Ascending aorta (tissue), 2 donors: ENCODE measurements around the gene FAM47E. TPM values are rescaled to one million over a fixed set of nuclear protein-coding genes. Genes with fewer than 3 reads are reported as not detected.

ENCODE experiments used
- DNase-seq, 2 donors: peaks; one replicate each; pipeline ENCODE4 v3.0.0-alpha.2; 2019; ENCODE audit warnings: low spot score in 2 of 2
- H3K27ac ChIP-seq, 2 donors: fragments of 200-600 bp; sonication (generic); one replicate each; pipeline ENCODE4 v1.5.1; 2016 to 2017; ENCODE audit warnings: mild to moderate bottlenecking in 1 of 2
- H3K27me3 ChIP-seq: fragments of 200-600 bp; sonication (generic); one replicate; pipeline ENCODE4 v1.5.1; 2017
- H3K36me3 ChIP-seq, 2 donors: fragments of 200-600 bp; sonication (generic); one replicate each; pipeline ENCODE4 v1.5.1; 2016
- H3K4me1 ChIP-seq, 2 donors: fragments of 200-600 bp; sonication (generic); one replicate each; pipeline ENCODE4 v1.5.1; 2016 to 2017; ENCODE audit warnings: mild to moderate bottlenecking in 1 of 2
- H3K4me3 ChIP-seq, 2 donors: fragments of 200-600 bp; sonication (generic); one replicate each; pipeline ENCODE4 v1.5.1; 2016 to 2017; ENCODE audit warnings: mild to moderate bottlenecking in 1 of 2
- H3K9me3 ChIP-seq, 2 donors: fragments of 200-600 bp; sonication (generic); one replicate each; pipeline ENCODE4 v1.5.1; 2016
- intact Hi-C: fragments of 100-400 bp; cut with DNase I; formaldehyde crosslinking; loops from one replicate; pipeline ENCODE4 v1.15.1; 2023
- total RNA-seq: library from RNA; depleted of rRNA; stranded (reverse); fragments of >200 nt; gene quantifications from one replicate; pipeline ENCODE4 v1.1.0, GENCODE V29; 2016
- TF ChIP-seq, protein P1 (sequence below), 3 experiments: fragments of 200-600 bp in 2 of 3; fragments of 450-650 bp in 1 of 3; sonication (generic) in 2 of 3; IDR thresholded peaks; one replicate each; pipeline ENCODE4 v1.5.1; 2016 to 2019; ENCODE audit warnings: antibody characterized with exemption in 3 of 3, mild to moderate bottlenecking in 1 of 3, moderate library complexity in 1 of 3

FAM47E gene
- total RNA-seq, 1 donor from 2014 or later: not detected

DNA sequence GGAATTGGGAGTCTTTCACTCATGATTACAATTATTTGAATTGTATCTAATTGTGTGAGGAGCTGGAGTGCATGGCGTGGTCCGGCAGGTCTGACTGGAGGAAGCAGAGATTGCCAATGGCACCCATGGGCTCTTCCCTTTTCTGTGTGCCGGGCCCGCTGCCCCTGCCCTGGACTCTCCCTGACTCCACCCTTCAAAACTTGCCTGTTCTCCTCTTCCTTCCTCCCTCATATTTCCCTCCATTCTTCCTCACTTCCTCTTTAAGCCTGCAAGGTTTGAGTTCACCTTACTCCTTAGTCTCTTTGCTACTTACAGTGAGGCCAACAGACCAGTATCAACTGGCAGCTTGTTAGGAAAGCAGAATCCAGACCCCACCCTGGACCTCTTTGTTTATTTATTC lies 48.5 kb downstream of the FAM47E start:
- no peaks in the 10 kb centered on the region for H3K36me3 ChIP-seq
- DNase-seq: no peak
- H3K27ac ChIP-seq: no peak overlapping the region
- H3K27me3 ChIP-seq: no peaks in the 10 kb centered on the region
- H3K4me3 ChIP-seq: no peak overlapping the region
- no peaks in the 10 kb centered on the region for H3K4me1 ChIP-seq
- intact Hi-C loops: no loop called here
- TF ChIP-seq, protein P1, sequence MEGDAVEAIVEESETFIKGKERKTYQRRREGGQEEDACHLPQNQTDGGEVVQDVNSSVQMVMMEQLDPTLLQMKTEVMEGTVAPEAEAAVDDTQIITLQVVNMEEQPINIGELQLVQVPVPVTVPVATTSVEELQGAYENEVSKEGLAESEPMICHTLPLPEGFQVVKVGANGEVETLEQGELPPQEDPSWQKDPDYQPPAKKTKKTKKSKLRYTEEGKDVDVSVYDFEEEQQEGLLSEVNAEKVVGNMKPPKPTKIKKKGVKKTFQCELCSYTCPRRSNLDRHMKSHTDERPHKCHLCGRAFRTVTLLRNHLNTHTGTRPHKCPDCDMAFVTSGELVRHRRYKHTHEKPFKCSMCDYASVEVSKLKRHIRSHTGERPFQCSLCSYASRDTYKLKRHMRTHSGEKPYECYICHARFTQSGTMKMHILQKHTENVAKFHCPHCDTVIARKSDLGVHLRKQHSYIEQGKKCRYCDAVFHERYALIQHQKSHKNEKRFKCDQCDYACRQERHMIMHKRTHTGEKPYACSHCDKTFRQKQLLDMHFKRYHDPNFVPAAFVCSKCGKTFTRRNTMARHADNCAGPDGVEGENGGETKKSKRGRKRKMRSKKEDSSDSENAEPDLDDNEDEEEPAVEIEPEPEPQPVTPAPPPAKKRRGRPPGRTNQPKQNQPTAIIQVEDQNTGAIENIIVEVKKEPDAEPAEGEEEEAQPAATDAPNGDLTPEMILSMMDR (IDR thresholded peaks at IDR 0.05): no peak
- H3K9me3 ChIP-seq: peaks cover 4 to 7% of the 10 kb centered on the region in 2 donors

DNA sequence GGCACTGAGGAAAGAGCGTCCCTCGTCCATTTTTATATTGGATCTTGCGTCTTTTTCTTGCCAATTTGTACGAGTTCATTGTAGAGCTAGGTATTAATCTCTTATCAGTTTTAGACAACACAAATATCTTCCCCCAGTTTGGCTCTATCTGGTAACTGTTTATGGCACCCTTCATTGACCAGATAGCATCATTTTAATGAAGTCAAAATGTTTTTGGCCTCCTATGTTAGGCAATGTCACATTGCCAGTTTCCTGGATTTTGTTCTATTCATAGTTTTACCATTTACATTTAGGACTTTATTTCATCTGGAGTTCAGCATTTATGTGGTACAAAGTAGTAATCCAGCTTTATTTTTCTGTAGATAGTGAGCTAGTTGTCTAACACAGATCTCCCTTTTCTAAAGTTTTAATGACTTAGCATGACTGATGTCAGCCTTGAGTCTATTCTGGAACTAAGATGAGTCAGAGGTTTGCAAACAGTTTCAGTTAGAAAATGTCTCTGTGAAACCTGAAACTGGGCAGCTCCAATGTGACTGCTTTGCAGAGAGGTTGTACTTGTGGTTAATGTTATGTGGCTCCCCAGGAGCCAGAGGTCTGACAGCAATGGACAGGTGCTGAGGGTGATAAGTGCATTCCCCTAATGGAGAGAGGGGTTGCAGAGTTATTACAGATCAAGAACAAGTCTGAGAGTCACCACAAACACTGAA lies 49.7 kb downstream of the FAM47E start:
- H3K9me3 ChIP-seq: peaks cover 4 to 7% of the 10 kb centered on the region in 2 donors
- H3K36me3 ChIP-seq: no peaks in the 10 kb centered on the region
- H3K4me1 ChIP-seq: peaks cover 0 to 7% of the 10 kb centered on the region in 2 donors
- intact Hi-C loops: no loop called here
- TF ChIP-seq, protein P1 (IDR thresholded peaks at IDR 0.05): no peak
- H3K27ac ChIP-seq: peak overlapping the region; percentile 47 to 52
- H3K4me3 ChIP-seq: no peak overlapping the region
- DNase-seq: no peak
- no peaks in the 10 kb centered on the region for H3K27me3 ChIP-seq

DNA sequence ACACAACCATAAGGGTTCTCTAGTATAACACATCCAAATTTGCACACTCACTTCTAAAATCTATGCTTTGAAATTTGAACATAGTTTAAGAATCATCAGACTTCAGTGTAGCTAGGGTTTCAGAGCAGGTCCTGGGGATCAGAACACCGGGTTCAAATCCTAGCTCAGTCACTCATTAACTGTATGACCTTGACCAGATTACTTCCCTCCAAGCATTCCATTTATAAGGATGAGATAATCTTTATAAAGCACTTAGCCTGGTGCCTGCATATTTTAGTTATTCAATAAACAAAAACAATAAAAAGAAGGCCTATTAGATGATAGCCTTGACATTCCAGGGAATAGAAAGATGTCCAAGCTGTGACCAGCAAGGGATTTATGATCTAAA lies 50.2 kb downstream of the FAM47E start:
- Histone ChIP-seq H3K9me3 (peaks cover 2 to 4% of the 10 kb centered on the region in 2 donors), H3K4me1 (peaks cover 0 to 7% of the 10 kb centered on the region in 2 donors), H3K36me3 (no peaks in the 10 kb centered on the region), H3K27me3 (no peaks in the 10 kb centered on the region), H3K27ac (peak overlapping the region; percentile 47 to 52), H3K4me3 (no peak overlapping the region)
- intact Hi-C loops: no loop called here
- DNase-seq: no peak
- TF ChIP-seq, protein P1 (IDR thresholded peaks at IDR 0.05): no peak

DNA sequence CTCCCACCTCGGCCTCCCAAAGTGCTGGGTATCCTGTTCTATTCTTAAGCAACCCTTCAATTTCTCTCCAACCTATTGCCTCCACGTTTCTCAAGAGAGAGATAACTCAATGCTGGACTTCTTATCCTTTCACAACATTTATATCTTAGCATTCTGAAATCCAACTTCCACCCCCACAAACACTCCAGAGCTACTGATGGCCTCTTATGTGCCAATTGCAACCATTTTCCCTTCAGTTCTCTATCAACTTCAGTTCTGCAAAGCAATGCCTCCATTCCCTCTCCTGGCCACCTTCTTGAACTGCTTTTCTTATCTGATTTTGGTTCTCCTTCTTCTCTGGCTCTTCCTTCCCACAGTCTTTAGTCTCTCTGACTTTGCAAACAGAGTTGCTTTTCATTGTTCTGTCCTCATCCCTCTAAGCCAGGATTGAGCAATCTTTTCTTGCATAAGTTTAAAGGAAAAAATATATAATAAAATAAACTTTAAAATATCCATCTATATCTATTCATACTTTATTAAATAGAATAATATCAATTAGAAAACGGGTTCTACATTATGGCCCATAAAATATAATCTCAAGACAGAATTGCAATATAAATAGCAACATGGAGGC lies 51.4 kb downstream of the FAM47E start:
- DNase-seq: no peak
- TF ChIP-seq, protein P1 (IDR thresholded peaks at IDR 0.05): no peak
- intact Hi-C loops: no loop called here
- Histone ChIP-seq H3K27me3 (no peaks in the 10 kb centered on the region), H3K4me3 (no peak overlapping the region), H3K9me3 (no peaks in the 10 kb centered on the region), H3K36me3 (no peaks in the 10 kb centered on the region), H3K4me1 (peaks cover 0 to 11% of the 10 kb centered on the region in 2 donors), H3K27ac (no peak overlapping the region)

DNA sequence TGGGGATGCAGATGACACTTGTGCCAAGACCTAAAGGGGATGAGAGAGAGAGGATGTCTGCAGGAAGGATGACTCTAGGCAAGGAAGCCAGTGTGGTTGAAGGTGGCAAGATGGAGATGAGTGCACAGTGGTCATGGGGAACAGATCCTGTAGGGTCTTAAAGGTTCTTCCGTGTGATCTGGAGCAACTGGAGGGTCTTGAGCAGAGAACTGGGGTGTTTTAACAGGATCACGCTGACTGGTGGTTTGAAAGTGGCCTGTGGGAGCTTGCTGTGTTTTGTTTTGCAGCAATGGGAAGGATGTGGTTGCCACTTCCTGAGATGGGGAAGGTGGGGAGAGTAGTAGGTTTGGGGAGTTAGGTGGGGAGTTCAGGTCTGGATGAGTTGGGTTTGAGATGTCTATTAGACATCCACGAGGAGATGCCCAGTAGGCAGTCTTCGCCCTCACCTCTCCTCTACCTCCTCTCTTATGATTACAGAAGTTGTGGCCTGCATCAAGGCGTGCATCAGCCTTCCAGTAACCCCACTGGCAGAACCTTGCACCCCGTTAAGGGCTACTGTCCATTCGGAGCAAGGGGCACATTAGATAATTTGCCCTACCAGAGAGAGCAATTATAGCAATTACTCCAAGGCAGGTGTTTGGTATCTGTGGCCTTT lies 53.6 kb downstream of the FAM47E start:
- H3K4me3 ChIP-seq: peak overlapping the region; percentile 68 to 72
- H3K36me3 ChIP-seq: peaks cover 5 to 9% of the 10 kb centered on the region in 2 donors
- H3K9me3 ChIP-seq: no peaks in the 10 kb centered on the region
- peaks cover 0 to 15% of the 10 kb centered on the region in 2 donors for H3K4me1 ChIP-seq
- TF ChIP-seq, protein P1 (IDR thresholded peaks at IDR 0.05): no peak
- DNase-seq: no peak
- intact Hi-C loops: loop anchor here (5.0 kb wide), 1 partner anchor 202 kb away; no protein-coding TSS in a partner anchor
- H3K27me3 ChIP-seq: no peaks in the 10 kb centered on the region
- peak overlapping the region; percentile 79 to 87 for H3K27ac ChIP-seq
